ENCODE data around the gene ZBTB7B. TPM values are rescaled to one million over a fixed set of nuclear protein-coding genes. Genes with fewer than 3 reads are reported as not detected.

The ZBTB7B gene
- polyA plus RNA-seq, 3 donors = 6.3 to 149 (median 9.6) TPM

GRCh38 chr1:155017041-155017945 lies 14.7 kb downstream of the ZBTB7B start:
- Histone ChIP-seq H3K36me3 (replicated peaks in 1 of 2; ENCODE audit: control insufficient read depth in 1 of 2, insufficient read depth in 2 of 2, low read length in 2 of 2) (peaks cover 46 to 48% of the 10 kb centered on the region in 2 donors), H3K27ac (ENCODE audit: low read depth in 1 of 2, low read length in 2 of 2) (peak overlapping the region; percentile 53 to 56), H3K27me3 (ENCODE audit: control insufficient read depth in 2 of 2, insufficient read depth in 2 of 2, low read length in 2 of 2) (no peaks in the 10 kb centered on the region), H3K4me1 (ENCODE audit: control insufficient read depth in 1 of 2, insufficient read depth in 2 of 2, low read length in 2 of 2) (peaks cover 60 to 66% of the 10 kb centered on the region in 2 donors), H3K9me3 (replicated peaks in 1 of 2; ENCODE audit: control insufficient read depth in 1 of 2, insufficient read depth in 1 of 2, low read length in 2 of 2) (no peaks in the 10 kb centered on the region), H3K4me3 (replicated peaks in 1 of 3; ENCODE audit: low read depth in 2 of 3, low read length in 3 of 3) (peak overlapping the region; percentile 2 to 68 (median 23)), H3K4me2 (replicated peaks; ENCODE audit: extremely low read depth, low read length, poor library complexity, severe bottlenecking) (peak overlapping the region; percentile 78), H4K20me1 (ENCODE audit: insufficient read depth, low read length) (peaks cover 94% of the 10 kb centered on the region), H2AFZ (ENCODE audit: insufficient read depth, low read depth, low read length, poor library complexity, severe bottlenecking) (no peak overlapping the region), H3K9ac (ENCODE audit: insufficient read depth, low read length, poor library complexity, severe bottlenecking) (peak overlapping the region; percentile 43), H3K79me2 (ENCODE audit: insufficient read depth, low read length) (peaks cover 55% of the 10 kb centered on the region)
- DNase-seq = peak; percentile 82 to 89 (median 87)
- 0% methylated on average over 32 of the region's 49 CpGs for WGBS (ENCODE audit: insufficient coverage)
- intact Hi-C loops (cut with micrococcal nuclease) = loop anchor here (2.0 to 5.0 kb wide), 4 partner anchors 14 to 55 kb away; partner anchors contain the start of genes FLAD1 (in 1 of the 2), PYGO2 (in 1 of the 2) and ZBTB7B (in 1 of the 2)
- Mint-ChIP-seq H3K4me1 (peaks cover 68% of the 10 kb centered on the region), H3K4me3 (peak overlapping the region; percentile 59 to 61), H3K27ac (peak overlapping the region; percentile 18 to 87 (median 60)), H3K9me3 (peaks cover 0 to 2% (median 0%) of the 10 kb centered on the region in 7 donors), H3K36me3 (peaks cover 43 to 64% of the 10 kb centered on the region in 2 donors), H3K27me3 (ENCODE audit: low read depth in 3 of 3) (peaks cover 0 to 5% (median 2%) of the 10 kb centered on the region in 3 donors)
- peak; percentile 100 for TF ChIP-seq CTCF (IDR thresholded peaks at IDR 0.05)

DNA sequence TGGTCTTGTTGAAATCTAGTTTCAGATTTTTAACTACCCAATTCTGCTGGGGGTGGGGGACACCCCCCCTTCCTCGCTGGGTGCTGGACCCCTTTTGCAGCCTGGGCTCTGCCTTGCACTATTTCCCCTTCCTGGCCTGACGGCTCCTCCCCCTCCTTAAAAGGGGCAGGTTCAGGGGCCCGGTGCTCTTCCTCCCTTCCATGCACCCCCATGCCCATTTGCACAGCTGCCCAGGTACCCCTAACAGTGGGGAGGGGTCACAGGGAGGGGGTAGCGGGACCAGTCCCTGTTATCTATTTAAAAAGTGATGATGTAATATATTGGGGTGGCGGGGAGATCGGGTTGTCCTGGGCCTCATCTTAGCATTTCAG lies 15.3 kb downstream of the ZBTB7B start:
- Mint-ChIP-seq H3K36me3 (peaks cover 41 to 60% of the 10 kb centered on the region in 2 donors), H3K27ac (peak overlapping the region in 6 of 7 donors; percentile 15 to 87 (median 58)), H3K27me3 (ENCODE audit: low read depth in 3 of 3) (peaks cover 0 to 5% (median 2%) of the 10 kb centered on the region in 3 donors), H3K9me3 (peaks cover 0 to 2% (median 0%) of the 10 kb centered on the region in 7 donors), H3K4me1 (peaks cover 67% of the 10 kb centered on the region), H3K4me3 (peak overlapping the region; percentile 35 to 61)
- TF ChIP-seq CTCF (IDR thresholded peaks at IDR 0.05) = no peak
- intact Hi-C loops (cut with micrococcal nuclease) = loop anchor here (2.0 to 5.0 kb wide), 4 partner anchors 15 to 56 kb away; partner anchors contain the start of genes FLAD1 (in 1 of the 2), PYGO2 (in 1 of the 2) and ZBTB7B (in 1 of the 2)
- DNase-seq = no peak
- Histone ChIP-seq H3K36me3 (replicated peaks in 1 of 2; ENCODE audit: control insufficient read depth in 1 of 2, insufficient read depth in 2 of 2, low read length in 2 of 2) (peaks cover 46 to 48% of the 10 kb centered on the region in 2 donors), H3K79me2 (ENCODE audit: insufficient read depth, low read length) (peaks cover 49% of the 10 kb centered on the region), H3K9ac (ENCODE audit: insufficient read depth, low read length, poor library complexity, severe bottlenecking) (no peak overlapping the region), H3K4me3 (replicated peaks in 1 of 3; ENCODE audit: low read depth in 2 of 3, low read length in 3 of 3) (peak overlapping the region in 1 of 3 experiments; percentile 68), H3K9me3 (replicated peaks in 1 of 2; ENCODE audit: control insufficient read depth in 1 of 2, insufficient read depth in 1 of 2, low read length in 2 of 2) (no peaks in the 10 kb centered on the region), H2AFZ (ENCODE audit: insufficient read depth, low read depth, low read length, poor library complexity, severe bottlenecking) (no peak overlapping the region), H3K4me2 (replicated peaks; ENCODE audit: extremely low read depth, low read length, poor library complexity, severe bottlenecking) (peak overlapping the region; percentile 78), H3K27me3 (ENCODE audit: control insufficient read depth in 2 of 2, insufficient read depth in 2 of 2, low read length in 2 of 2) (no peaks in the 10 kb centered on the region), H3K27ac (ENCODE audit: low read depth in 1 of 2, low read length in 2 of 2) (peak overlapping the region in 1 of 2 donors; percentile 27), H4K20me1 (ENCODE audit: insufficient read depth, low read length) (peaks cover 90% of the 10 kb centered on the region), H3K4me1 (ENCODE audit: control insufficient read depth in 1 of 2, insufficient read depth in 2 of 2, low read length in 2 of 2) (peaks cover 59 to 66% of the 10 kb centered on the region in 2 donors)
- no CpG with 5 or more reads among the region's 6 CpGs for WGBS (ENCODE audit: insufficient coverage)
